AG10803 (cell line): ENCODE measurements around the gene CLBA1.
"Not testable (repeated sequence)": the region's sequence is repeated elsewhere in the genome, so short reads cannot be mapped to it uniquely, and the experiment has no call there.

Experiments
- DNase-seq: peaks from one replicate; pipeline ENCODE4 v3.0.0; 2010; ENCODE audit warnings: low read depth
- H3K4me3 ChIP-seq: 2 replicates; pipeline ENCODE4 v1.5.1; 2011; ENCODE audit warnings: mild to moderate bottlenecking, low read length, control low read depth
- TF ChIP-seq, protein P1 (sequence below): conservative IDR thresholded peaks from 2 replicates; pipeline ENCODE4 v1.5.1; 2011; ENCODE audit warnings: mild to moderate bottlenecking, low read length, control low read depth, inconsistent platforms

Gene CLBA1

DNA sequence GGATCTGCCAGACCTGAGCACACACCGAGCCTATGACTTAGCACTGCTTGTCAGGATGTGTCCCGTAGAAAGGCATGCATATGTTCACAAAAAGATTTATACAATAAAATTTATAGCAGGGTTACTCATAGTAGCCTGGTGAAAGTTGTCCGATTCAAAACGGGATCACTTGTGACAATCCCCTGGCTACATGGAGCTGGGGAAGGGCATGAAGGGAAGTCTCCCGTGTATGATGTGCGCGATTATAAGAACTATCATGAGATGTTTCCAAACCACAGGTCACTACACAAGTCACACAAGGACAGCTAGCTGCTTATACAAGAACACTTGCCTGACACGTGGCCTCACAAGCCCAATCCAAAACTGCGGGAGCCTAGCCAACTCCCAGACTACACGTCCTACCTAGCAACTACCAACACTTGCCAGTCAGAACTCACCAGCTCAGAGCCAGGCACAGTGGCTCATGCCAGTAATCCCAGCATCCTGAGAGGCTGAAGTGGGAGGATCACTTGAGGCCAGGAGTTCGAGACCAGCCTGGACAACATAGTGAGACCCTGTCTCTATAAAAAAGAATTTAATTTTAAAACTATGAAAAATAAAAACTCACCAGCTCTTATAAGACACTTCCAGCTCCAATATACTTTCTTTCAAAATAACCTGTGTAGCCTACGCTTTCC is 42.8 kb downstream of the CLBA1 start:
- peak; percentile 48 for DNase-seq
- no peak overlapping the region for H3K4me3 ChIP-seq
- TF ChIP-seq, protein P1, sequence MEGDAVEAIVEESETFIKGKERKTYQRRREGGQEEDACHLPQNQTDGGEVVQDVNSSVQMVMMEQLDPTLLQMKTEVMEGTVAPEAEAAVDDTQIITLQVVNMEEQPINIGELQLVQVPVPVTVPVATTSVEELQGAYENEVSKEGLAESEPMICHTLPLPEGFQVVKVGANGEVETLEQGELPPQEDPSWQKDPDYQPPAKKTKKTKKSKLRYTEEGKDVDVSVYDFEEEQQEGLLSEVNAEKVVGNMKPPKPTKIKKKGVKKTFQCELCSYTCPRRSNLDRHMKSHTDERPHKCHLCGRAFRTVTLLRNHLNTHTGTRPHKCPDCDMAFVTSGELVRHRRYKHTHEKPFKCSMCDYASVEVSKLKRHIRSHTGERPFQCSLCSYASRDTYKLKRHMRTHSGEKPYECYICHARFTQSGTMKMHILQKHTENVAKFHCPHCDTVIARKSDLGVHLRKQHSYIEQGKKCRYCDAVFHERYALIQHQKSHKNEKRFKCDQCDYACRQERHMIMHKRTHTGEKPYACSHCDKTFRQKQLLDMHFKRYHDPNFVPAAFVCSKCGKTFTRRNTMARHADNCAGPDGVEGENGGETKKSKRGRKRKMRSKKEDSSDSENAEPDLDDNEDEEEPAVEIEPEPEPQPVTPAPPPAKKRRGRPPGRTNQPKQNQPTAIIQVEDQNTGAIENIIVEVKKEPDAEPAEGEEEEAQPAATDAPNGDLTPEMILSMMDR: no peak

GRCh38 chr14:105029402-105029801 is 43.8 kb downstream of the CLBA1 start:
- TF ChIP-seq, protein P1: no peak
- no peak overlapping the region for H3K4me3 ChIP-seq
- no peak for DNase-seq

DNA sequence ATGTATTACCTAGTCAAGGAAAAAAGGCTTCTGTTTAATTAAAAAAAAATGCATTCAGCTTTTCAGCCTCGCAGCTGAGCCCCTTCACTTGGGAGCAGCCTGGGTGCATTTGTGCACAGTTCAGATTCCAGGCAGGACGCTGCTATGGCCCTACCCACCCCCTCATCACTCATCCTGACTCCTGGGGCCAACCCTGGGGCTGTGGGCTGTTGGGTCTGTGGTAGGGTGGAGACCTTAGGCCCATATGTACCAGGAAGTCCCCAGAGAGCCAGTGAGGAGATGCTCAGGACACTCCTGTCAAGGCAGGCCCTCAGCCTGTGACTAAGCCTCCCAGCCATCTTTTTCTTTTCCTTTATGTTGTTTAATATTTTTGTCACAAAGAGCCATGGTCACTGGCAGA is 44.6 kb downstream of the CLBA1 start:
- TF ChIP-seq, protein P1: no peak
- no peak for DNase-seq
- H3K4me3 ChIP-seq: no peak overlapping the region

DNA sequence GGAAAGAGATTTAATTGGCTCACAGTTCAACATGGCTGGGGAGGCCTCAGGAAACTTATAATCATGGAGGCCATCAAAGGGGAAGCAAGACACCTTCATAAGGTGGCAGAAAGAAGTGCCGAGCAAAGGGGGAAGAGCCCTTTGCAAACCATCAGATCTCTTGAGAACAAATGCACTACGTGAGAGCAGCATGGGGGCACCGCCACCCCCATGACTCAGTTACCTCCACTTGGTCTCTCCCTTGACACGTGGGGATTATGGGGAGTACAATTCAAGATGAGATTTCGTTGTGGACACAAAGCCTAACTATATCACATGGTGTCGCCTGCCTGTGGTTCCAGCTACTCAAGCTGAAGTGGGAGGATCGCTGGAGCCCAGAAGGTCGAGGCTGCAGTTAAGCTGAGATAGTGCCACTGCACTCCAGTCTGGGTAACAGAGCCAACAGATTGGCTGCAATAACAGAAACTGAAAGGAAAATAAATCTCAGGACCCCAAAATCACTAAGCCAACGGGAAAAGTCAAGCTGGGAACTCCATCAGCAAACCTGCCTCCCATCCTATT is 45.3 kb downstream of the CLBA1 start:
- no peak for DNase-seq
- no peak overlapping the region for H3K4me3 ChIP-seq
- TF ChIP-seq, protein P1: no peak

- DNase-seq, H3K4me3 ChIP-seq: not testable (repeated sequence)
Measured at GRCh38 chr14:105032451-105032901, 46.9 kb downstream of the CLBA1 start.

DNA sequence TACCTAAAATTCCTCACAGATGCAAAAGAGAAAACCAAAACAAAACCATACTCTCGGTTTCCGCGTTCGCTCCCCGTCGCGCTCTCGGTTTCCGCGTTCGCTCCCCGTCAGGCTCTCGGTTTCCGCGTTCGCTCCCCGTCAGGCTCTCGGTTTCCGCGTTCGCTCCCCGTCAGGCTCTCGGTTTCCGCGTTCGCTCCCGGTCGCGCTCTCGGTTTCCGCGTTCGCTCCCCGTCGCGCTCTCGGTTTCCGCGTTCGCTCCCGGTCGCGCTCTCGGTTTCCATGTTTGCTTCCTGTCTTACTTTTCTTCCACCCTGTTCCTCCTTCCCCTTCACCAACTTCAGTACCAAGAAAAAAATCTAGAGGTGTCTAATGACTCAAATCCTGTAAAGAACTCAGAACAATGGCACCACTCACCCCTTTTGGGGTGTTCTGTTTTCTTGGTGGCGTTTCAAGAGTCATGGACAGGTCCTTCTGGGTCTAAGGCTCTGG is 47.9 kb downstream of the CLBA1 start:
- DNase-seq: not testable (repeated sequence)
- H3K4me3 ChIP-seq: peak overlapping the region; percentile 58

DNA sequence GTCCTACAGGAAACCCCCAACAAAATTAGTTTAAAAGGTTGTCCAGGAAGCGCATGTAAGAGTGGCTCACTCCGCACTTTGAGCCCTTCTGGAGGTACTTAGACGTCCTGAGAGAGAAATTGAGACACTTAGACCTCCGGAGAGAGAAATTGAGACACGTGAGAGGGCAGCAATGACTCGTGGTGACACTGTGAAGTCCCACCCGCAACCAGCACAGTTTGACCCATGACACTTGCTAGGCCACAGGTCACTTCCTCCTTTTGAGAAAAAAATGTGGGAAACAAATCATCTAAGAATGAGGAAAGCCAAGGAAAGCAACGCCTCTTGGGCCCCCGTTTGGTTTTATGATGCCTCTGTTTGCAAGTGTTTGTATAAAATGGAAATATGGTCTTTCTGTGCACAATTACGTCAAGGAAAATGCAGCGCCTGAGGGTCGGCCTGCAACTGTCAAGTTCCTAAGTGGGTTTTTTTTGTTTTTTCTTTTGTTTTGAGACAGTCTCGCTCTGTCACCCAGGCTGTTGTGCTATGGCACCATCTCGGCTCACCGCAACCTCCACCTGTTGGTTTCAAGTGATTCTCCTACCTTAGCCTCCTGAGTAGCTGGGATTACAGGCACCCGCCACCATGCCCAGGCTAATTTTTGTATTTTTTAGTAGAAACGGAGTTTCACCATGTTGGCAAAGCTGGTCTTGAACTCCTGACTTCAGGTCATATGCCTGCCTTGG is 48.9 kb downstream of the CLBA1 start:
- DNase-seq: no peak
- TF ChIP-seq, protein P1: no peak
- H3K4me3 ChIP-seq: no peak overlapping the region

- not testable (repeated sequence) for DNase-seq, H3K4me3 ChIP-seq
Measured at GRCh38 chr14:105035616-105036015, 50.0 kb downstream of the CLBA1 start.
